PC-3 (cell line): ENCODE measurements around the gene NTRK2.

ENCODE experiments used
- CTCF ChIP-seq: fragments of 300-600 bp; sonication (generic); conservative IDR thresholded peaks from 2 replicates; pipeline ENCODE4 v1.5.1; 2017; ENCODE audit warnings: antibody characterized with exemption, low read depth, mild to moderate bottlenecking, low read length
- EZH2 ChIP-seq: fragments of 300-600 bp; sonication (generic); IDR thresholded peaks from one replicate; pipeline ENCODE4 v1.6.1; 2017; ENCODE audit warnings: antibody characterized with exemption, mild to moderate bottlenecking, low read length; ENCODE audit not compliant: unreplicated experiment

- TF ChIP-seq CTCF (no peak), EZH2 (no peak)
Observed at GRCh38 chr9:84691634-84692033, 22.1 kb downstream of the NTRK2 start.
